NCI-H1417 treated with DMSO at 0.1 percent for 48 hours (cell line): Measurements from ENCODE around the gene TTBK2.

Source experiments
- DNase-seq: peaks from one replicate; lab custom pipeline; 2025; lab: John Stamatoyannopoulos, UW

TTBK2 gene

DNA sequence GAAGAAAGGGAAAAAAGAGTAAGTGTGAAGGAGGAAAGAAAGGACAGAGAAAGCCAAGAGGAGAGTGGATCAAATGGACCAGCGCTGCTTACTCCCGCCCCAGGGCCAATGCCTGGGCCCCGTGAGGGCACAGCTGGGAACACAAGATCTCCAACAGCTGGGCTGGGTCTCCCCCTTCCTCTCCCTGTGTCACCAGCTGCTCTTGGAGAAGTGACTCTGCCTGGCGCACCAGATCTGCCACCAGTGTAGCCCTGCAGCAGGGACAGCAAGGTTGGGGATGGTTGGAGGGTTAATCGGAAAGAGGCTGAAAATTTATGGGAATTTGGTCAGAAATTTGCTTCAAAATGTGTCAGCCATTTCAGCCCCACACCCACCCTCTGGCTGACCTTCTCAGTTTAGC, 192.0 kb downstream of the TTBK2 start:
- no peak for DNase-seq

- DNase-seq: no peak
These were observed 192.7 kb downstream of the TTBK2 start for GRCh38 chr15:42727750-42728381.

- DNase-seq: no peak
These were observed 194.5 kb downstream of the TTBK2 start for GRCh38 chr15:42726114-42726513.

DNA sequence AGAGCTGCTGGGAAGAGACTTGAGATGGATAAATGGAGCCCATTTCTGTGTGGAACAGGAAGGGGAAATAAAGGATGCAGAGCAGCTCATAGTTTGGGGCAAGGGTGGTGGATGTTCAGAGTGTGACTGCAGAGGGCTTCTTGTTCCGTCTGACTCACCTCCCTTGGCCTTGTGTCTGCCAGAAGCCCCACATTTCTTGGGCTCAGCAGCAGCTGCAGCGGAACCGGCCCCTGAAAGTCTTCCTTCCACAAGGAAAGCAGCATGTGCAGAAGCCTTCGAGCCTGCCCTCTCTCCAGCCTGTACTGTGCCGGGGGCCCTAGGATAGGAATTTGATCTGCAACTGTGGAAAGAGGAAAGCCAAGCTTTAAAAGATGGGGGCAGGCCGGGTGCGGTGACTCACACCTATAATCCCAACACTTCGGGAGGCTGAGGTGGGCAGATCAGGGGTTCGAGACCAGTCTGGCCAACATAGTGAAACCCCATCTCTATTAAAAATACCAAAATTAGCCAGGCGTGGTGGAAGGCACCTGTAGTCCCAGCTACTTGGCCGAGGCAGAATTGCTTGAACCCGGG, 195.2 kb downstream of the TTBK2 start:
- no peak for DNase-seq

GRCh38 chr15:42724276-42724675, 196.3 kb downstream of the TTBK2 start:
- no peak for DNase-seq

GRCh38 chr15:42723068-42723467, 197.5 kb downstream of the TTBK2 start:
- DNase-seq: no peak

- no peak for DNase-seq
These were observed 198.7 kb downstream of the TTBK2 start for GRCh38 chr15:42721916-42722315.

- no peak for DNase-seq
These were observed 199.6 kb downstream of the TTBK2 start for GRCh38 chr15:42721016-42721415.

- DNase-seq: no peak
These were observed 200.5 kb downstream of the TTBK2 start for GRCh38 chr15:42720071-42720470.

GRCh38 chr15:42719043-42719442, 201.5 kb downstream of the TTBK2 start:
- DNase-seq: no peak

- no peak for DNase-seq
These were observed 204.0 kb downstream of the TTBK2 start for GRCh38 chr15:42716626-42717025.

DNA sequence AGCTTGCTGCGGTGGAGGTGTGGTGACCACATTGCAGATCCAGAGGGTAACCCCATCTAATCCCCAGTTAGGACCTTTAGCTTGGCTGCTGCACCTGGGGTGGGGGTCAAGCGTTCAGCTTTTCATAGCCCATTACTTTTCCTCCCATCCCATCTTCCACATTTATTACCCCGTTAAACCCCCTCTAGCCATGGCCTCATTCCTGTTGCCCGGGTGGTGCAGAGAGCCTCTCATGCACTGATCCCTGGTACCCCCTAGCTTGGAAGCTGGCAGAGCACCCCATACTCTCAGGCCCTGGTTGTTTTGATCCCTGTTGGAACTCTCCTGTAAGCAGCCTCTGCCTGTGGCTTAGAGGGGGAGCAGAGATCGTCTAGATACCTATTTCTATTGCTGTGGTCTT, 204.5 kb downstream of the TTBK2 start:
- no peak for DNase-seq

DNA sequence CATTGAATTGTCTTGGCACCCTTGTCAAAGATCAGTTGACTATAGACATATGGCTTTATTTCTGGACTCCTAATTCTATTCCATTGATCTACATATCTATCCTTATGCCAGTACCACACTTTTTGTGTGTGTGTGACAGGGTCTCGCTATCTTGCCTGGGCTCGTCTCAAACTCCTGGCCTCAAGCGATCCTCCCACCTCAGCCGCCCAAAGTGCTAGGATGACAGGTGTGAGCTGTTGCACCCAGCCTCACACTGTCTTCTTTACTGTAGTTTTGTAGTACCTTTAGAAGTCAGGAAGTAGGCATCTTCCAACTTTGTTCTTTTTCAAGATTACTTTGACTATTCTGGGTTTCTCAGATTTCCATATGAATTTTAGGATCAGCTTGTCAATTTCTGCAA, 208.0 kb downstream of the TTBK2 start:
- DNase-seq: no peak

DNA sequence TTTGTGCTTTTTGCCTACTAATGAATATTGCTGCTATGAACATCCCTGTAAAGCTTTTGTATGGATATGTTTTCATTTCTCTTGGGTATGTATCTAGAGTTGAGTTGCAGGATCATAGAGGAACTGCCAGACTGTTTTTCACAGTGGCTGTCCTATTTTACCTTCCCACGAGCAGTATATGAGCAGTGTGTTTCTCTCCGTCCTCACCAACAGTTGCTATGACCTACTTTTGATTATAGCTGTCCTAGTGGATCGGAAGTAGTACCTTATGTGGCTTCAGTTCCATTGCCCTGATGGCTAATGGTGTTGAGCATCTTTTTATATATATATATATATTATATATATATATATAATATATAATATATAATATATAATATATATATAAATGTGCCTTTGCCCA, 208.8 kb downstream of the TTBK2 start:
- no peak for DNase-seq

- DNase-seq: no peak
These were observed 209.9 kb downstream of the TTBK2 start for GRCh38 chr15:42710662-42711061.

DNA sequence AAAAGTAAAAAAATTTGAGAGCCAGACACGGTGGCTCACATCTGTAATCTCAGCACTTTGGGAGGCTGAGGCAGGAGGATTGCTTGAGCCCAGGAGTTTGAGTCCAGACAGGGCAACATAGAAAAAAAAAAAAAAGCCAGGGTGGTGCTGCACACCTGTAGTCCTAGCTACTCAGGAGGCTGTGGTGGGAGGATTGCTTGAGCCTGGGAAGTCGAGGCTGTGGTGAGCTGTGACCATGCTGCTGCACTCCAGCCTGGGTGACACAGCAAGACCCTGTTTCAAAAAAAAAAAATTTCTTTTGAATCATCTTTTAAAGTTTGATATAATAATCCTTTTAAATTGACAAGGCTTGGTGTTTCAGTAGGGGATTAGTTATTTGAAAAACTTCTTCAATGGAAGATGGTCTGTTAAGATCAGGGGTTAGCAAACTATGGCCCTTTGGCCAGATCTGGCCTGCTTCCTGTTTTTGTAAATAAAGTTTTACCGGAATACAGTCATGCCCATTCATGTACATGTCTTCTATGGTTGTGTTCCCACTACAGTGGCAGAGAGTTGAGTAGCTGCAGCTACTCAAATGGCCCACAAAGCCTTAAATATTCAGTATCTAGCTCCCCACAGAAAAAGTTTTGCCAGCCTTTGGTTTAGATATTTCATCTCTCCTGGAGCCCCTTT, 212.6 kb downstream of the TTBK2 start:
- DNase-seq: no peak

- DNase-seq: no peak
These were observed 213.5 kb downstream of the TTBK2 start for GRCh38 chr15:42707068-42707467.

DNA sequence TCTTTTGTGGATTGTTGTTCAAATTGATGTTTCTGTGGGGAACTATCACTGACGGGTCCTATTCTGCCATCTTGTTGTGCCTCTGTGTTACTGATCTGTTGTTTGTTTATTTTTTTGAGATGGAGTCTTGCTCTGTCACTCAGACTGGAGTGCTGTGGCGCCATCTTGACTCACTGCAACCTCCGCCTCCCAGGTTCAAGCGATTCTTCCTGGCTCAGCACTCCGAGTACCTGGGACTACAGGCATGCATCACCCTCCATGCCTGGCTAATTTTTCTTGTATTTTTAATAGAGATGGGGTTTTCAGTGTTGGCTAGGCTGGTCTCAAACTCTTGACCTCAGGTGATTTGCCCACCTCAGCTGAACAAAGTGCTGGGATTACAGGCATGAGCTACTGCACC, 215.2 kb downstream of the TTBK2 start:
- no peak for DNase-seq

DNA sequence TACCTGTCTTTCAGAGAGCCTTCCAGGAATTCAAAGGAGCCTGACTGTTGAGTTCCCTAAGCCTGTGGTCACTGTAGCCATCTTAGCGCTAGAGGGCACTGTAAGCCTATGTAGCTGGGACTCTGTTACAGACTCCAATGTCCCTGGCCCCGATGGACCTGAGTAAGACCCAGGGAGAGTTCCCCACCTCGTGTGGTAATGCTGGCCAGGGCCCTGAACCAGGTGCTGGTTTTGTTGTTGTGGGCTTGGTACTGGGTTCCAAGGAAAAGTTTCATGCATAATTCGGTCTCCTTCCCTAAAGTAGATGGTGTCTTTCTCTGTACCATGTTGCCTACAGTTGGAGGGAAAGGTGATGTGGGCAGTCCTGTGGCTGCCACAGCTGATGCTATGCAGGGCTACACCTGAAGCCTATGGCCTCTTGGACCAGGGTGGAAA, 216.1 kb downstream of the TTBK2 start:
- no peak for DNase-seq

DNA sequence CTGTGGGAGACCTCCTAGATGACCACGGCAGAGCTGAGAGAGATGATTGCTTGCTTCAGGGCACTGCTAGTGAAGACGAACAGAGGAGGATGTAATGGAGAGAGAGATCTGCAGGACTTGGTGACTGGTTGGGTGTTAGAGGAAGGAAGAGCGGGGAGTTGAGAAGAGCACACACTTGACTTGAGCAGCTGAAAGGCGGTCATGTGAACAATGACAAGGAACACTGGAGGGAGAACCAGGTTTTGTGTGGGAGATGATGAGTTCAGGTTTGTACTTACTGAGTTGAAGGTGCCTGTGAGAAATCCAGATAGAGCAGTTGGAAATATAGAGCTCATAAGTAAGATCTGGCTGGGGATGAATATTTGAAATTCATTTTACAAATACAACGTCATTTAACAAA, 224.0 kb downstream of the TTBK2 start:
- no peak for DNase-seq

DNA sequence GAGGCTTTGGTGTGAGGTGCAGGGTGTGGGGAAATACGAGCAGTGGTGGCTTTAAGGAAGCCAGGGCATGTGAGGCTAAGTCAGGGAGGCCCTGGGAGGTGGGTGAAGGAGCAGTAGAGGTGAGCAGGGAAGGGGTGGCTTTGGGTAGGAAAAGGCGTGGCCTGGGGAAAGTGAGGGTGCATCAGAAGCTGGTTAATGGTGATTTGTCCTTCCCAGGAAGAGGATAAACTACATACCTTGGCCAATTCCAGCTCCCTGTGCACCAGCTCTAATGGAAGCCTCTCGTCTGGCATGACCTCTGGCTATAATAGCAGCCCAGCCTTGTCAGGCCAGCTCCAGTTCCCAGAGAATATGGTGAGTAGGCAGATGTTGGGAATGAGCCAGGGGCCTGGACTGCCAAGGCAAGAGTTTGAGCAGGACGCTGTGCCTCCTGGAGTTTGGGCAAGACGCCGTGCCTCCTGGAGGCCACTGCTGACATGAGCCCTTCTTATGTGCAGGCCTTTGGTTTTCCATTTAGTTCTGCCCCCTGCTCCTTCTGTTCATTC, 225.0 kb downstream of the TTBK2 start:
- no peak for DNase-seq

DNA sequence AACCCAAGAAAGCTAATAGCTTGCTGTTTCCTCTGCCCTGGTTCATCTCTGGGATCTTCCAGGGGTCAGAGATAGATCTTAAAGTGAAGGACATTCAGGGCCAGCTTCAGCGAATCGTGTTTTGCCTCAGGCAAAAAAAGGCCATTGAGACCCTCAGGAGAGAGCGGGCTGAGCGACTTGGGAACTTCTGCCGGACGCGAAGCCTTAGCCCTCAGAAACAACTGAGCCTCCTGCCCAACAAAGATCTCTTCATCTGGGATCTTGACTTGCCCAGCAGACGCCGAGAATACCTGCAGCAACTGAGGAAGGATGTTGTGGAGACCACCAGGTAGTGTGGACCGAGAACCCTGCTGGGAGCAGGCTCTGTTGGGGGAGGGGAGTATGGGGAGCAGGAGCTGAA, 226.2 kb downstream of the TTBK2 start:
- DNase-seq: no peak

DNA sequence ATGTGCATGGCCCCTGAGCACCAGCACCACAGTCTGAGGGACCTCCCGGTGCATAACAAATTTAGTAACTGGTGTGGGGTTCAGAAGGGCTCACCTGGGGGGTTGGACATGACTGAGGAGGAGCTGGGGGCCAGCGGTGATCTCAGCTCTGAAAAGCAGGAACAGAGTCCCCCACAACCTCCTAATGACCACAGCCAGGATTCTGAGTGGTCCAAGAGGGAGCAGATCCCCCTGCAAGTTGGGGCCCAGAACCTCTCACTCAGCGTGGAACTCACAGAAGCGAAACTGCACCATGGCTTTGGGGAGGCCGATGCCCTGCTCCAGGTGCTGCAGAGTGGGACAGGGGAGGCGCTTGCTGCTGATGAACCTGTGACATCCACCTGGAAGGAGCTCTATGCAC, 226.6 kb downstream of the TTBK2 start:
- no peak for DNase-seq
